DOHH2 (cell line): Measurements from ENCODE around the gene NEU1.

Experiments
- CTCF ChIP-seq: fragments of 200-600 bp; sonication (generic); IDR thresholded peaks from one replicate; pipeline ENCODE4 v1.5.1; 2014; ENCODE audit warnings: antibody characterized with exemption, mild to moderate bottlenecking, low read depth, low read length; ENCODE audit not compliant: poor library complexity, severe bottlenecking
- EZH2phosphoT487 ChIP-seq: fragments of 200-600 bp; sonication (generic); IDR thresholded peaks from 2 replicates; pipeline ENCODE4 v1.6.1; 2017; ENCODE audit warnings: borderline replicate concordance, mild to moderate bottlenecking, antibody characterized with exemption, low read length, moderate library complexity, mixed read lengths

- TF ChIP-seq CTCF (no peak), EZH2phosphoT487 (no peak)
These were observed 26.8 kb upstream of the NEU1 start for GRCh38 chr6:31889331-31889972.
